Skin epidermis (tissue), 12 donors: ENCODE measurements around the gene EXOSC6.
"Not testable (repeated sequence)": the region's sequence is repeated elsewhere in the genome, so short reads cannot be mapped to it uniquely, and the experiment has no call there.

Source experiments
- H3K27ac ChIP-seq, 21 experiments: fragments of 200-600 bp; sonication (generic) in 11 of 21; one replicate each; pipeline ENCODE4 v1.5.0; 2020; ENCODE audit warnings: mild to moderate bottlenecking in 3 of 21, inconsistent platforms in 2 of 21, moderate library complexity in 2 of 21
- H3K4me3 ChIP-seq, 7 experiments: fragments of 200-600 bp; sonication (generic) in 2 of 7; one replicate each; pipeline ENCODE4 v1.5.0; 2020; ENCODE audit warnings: inconsistent platforms in 2 of 7, mild to moderate bottlenecking in 2 of 7, moderate library complexity in 1 of 7

EXOSC6 gene

DNA sequence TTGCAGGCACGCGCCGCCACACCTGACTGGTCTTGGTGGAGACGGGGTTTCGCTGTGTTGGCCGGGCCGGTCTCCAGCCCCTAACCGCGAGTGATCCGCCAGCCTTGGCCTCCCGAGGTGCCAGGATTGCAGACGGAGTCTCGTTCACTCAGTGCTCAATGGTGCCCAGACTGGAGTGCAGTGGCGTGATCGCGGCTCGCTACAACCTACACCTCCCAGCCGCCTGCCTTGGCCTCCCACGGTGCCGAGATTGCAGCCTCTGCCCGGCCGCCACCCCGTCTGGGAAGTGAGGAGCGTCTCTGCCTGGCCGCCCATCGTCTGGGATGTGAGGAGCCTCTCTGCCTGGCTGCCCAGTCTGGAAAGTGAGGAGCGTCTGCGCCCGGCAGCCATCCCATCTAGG, 47.7 kb downstream of the EXOSC6 start:
- not testable (repeated sequence) for H3K27ac ChIP-seq, H3K4me3 ChIP-seq

DNA sequence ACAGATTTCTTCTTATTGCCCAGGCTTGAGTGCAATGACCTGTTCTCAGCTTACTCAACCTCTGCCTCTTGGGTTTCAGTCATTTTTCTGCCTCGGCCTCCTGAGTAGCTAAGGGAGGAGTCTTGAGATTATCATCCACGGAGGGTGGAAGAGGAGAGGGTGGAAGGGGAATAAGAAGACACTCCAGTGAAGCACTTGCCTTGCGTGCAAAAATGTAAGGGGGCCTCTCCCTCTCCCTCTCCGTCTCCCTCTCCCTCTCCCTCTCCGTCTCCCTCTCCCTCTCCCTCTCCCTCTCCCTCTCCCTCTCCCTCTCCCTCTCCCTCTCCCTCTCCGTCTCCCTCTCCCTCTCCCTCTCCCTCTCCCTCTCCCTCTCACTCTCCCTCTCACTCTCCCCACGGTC, 48.2 kb downstream of the EXOSC6 start:
- H3K27ac ChIP-seq = not testable (repeated sequence)

DNA sequence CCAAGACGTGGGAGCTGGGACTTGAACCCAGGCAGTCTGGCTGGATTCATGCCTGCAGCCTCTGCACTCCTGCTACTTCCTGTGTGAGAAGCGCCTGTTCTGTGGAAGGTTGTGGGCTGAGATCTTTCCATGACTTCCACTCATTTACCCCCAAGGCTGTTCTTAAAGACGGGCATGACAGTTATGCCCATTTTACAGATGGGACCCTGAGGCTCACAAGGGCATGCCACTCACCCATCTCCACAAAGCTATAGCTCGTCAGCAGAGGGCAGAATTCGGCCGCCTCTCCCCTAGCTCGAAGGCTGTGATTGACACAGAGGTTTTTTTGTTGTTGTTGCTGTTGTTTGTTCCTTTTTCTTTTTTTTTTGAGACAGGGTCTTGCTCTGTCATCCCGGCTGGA, 51.7 kb downstream of the EXOSC6 start:
- not testable (repeated sequence) for H3K4me3 ChIP-seq, H3K27ac ChIP-seq

More for the DNA sequence above, 48.2 kb downstream of the EXOSC6 start:
- not testable (repeated sequence) for H3K4me3 ChIP-seq

DNA sequence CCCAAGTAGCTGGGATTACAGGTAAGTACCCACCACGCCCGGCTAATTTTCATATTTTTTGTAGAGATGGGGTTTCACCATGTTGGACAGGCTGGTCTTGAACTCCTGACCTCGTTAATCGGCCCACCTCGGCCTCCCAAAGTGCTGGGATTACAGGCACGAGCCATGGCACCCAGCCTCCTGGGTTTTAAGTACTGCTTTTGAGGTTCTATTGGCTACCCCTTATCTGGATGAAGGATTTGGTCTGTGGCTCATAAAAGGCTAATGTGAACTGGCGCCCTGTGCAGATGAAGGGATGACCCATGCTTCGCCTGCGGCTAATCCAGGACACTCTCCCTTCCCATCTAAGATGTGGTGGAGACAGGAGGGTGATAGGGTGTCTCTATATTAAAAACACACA, 52.6 kb downstream of the EXOSC6 start:
- H3K4me3 ChIP-seq, H3K27ac ChIP-seq: not testable (repeated sequence)

DNA sequence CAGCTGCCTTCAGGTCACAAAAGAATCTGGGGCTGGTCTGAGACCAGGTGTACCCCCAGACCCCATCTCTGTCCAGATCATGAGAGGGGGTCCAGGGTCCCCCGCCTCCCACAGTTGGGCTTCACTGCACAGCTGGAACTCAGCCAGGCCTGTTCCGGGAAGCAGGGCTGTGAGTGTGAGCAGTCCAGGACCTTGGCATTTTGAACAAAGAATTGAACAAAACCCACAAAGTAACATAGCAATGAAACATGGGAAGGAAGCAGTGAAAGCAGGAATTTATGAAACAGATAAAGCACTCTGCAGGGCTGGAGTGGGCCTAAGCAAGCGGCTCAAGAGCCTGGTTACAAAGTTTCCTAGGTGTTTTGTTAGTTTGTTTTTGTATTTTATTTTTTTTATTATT, 53.1 kb downstream of the EXOSC6 start:
- not testable (repeated sequence) for H3K4me3 ChIP-seq, H3K27ac ChIP-seq

DNA sequence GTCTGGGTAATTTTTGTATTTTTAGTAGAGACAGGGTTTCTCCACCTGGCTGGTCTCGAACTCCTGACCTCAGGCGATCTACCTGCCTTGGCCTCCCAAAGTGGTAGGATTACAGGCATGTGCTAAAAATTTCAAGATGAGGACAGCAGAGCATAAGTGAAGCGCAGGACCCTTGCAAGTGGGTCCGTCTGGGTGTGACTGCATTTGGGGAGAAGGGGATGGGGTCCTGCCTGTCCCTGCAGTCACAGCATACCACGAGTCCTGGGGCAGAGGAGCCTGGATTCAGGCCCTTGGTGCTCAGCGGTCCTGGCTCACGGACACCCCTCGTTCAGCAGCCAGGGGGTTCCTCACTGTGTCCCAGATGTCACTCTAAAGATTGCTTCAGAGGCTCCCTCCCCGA, 53.5 kb downstream of the EXOSC6 start:
- not testable (repeated sequence) for H3K27ac ChIP-seq, H3K4me3 ChIP-seq

DNA sequence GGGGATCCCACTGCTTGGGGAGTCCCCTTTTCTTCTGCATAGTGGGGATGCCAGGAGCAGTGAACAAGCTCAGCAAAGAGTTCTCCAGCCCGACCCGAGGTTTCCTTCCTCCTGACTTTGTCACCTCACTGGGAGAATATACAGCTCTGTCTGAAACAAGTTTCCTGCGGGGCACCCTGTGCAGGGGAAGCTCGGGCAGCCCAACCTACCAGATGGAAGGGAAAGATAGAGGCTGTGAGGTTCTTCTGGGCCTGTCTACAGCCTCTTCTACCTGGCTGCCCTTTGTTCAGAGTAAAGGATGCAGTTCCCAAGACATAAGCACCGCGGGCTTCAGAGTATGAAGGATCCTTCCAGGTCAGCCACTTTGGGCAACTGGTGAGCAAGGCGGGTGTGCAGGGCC, 54.1 kb downstream of the EXOSC6 start:
- not testable (repeated sequence) for H3K4me3 ChIP-seq, H3K27ac ChIP-seq
